H1 (cell line): Measurements from ENCODE around the gene IL5. TPM values are rescaled to one million over a fixed set of nuclear protein-coding genes. Genes with fewer than 3 reads are reported as not detected.

Experiments used
- JUN ChIP-seq: IDR thresholded peaks from 2 replicates; pipeline ENCODE4 v1.6.1; 2011; ENCODE audit warnings: low read depth, mild to moderate bottlenecking, improper control_type of control experiment, low read length
- KDM4A ChIP-seq: IDR thresholded peaks from one replicate; pipeline ENCODE4 v1.7.1; 2012; ENCODE audit warnings: low read depth, mild to moderate bottlenecking, moderate library complexity, low read length, inconsistent platforms; ENCODE audit not compliant: severe bottlenecking
- RNF2 ChIP-seq: fragments of 200-900, 300-1000 bp; sonication (generic); IDR thresholded peaks from 2 replicates; pipeline ENCODE4 v1.7.1; 2016; ENCODE audit warnings: borderline replicate concordance, low read depth, mild to moderate bottlenecking, antibody characterized with exemption, low read length; ENCODE audit not compliant: poor library complexity, severe bottlenecking; ENCODE audit errors: missing control alignments
- SIX5 ChIP-seq: IDR thresholded peaks from 2 replicates; pipeline ENCODE4 v1.6.1; 2011; ENCODE audit warnings: mild to moderate bottlenecking, low read depth, low read length
- polyA plus RNA-seq, 7 experiments: library from polyadenylated mRNA; depleted of rRNA in 3 of 7; stranded (reverse) in 5 of 7; unstranded in 2 of 7; fragments of >200 nt in 5 of 7; fragments of 200-250 nt in 2 of 7; gene quantifications; 1 replicate in 5 of 7; 2 replicates in 1 of 7; 4 replicates in 1 of 7; pipeline versions ENCODE4 v1.2.1 to v1.2.3, GENCODE V29; 2011 to 2013; ENCODE audit warnings: missing spikeins in 2 of 7, mixed read lengths in 2 of 7
- total RNA-seq: library from RNA; stranded (reverse); fragmentation: NEBNext Ultra II Directional; extraction: Animal tissue kit (Norgen Biotek cat#: 25700); gene quantifications from 2 replicates; pipeline ENCODE4 v1.2.1, GENCODE V29; 2021
- TF ChIP-seq, protein P1 (sequence below): IDR thresholded peaks from 2 replicates; pipeline ENCODE4 v1.6.1; 2011; ENCODE audit warnings: low read depth, mild to moderate bottlenecking, low read length; ENCODE audit not compliant: insufficient read depth

IL5 gene
- total and polyA plus RNA-seq, 2 of the 8 experiments (the other 6 are each of a cell fraction or from before 2014, with no cell fraction given): not detected

DNA sequence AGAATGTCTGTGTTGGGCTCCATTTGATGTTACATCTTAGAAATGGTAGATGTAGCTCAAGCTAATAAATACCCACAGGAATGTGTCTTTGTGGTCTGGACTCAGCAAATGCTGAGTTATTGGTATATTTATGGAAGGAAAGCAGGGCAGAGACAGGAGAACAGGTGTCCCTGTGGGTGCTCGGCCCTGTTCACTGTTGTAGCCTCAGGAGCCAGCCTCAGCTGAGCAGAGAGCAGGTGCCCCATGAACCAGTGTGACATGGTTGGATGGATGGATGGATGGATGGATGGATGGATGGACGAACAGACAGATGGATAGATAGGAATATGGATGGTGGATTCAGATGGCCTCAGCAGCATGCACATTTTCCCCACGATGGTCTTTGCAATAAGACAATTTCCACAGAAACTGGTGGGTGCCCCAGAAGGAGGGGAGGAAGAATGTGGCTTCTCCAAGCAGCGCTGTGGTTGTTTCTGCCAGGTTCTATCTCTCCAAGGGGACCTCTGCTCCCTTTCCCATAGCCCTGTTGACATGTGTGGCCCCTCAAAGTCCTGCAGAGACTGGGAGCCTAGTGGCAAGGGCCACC, 44.5 kb downstream of the IL5 start (continued):
- TF ChIP-seq, protein P1, sequence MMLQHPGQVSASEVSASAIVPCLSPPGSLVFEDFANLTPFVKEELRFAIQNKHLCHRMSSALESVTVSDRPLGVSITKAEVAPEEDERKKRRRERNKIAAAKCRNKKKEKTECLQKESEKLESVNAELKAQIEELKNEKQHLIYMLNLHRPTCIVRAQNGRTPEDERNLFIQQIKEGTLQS: no peak
- no peak for TF ChIP-seq KDM4A
- TF ChIP-seq SIX5: no peak
- TF ChIP-seq RNF2: no peak
- TF ChIP-seq JUN: no peak
